Fibroblast of lung (primary cell): ENCODE results near the gene CDK13. TPM values are rescaled to one million over a fixed set of nuclear protein-coding genes. Genes with fewer than 3 reads are reported as not detected.
"Not testable (repeated sequence)": the region's sequence is repeated elsewhere in the genome, so short reads cannot be mapped to it uniquely, and the experiment has no call there.

ENCODE experiments used
- DNase-seq, 2 donors: peaks; one replicate each; pipeline versions ENCODE4 v3.0.0 to v3.0.0-alpha.2; 2010; ENCODE audit warnings: low read depth in 2 of 2
- H2AFZ ChIP-seq: 2 replicates; pipeline ENCODE4 v1.5.1; 2012; ENCODE audit warnings: low read length, control low read depth, inconsistent platforms
- H3K27ac ChIP-seq: 2 replicates; pipeline ENCODE4 v1.5.1; 2011; ENCODE audit warnings: low read length, control low read depth; ENCODE audit not compliant: insufficient read depth
- H3K27me3 ChIP-seq: 2 replicates; pipeline ENCODE4 v1.5.1; 2011; ENCODE audit warnings: mild to moderate bottlenecking, low read length; ENCODE audit not compliant: control insufficient read depth, insufficient read depth
- H3K36me3 ChIP-seq: 2 replicates; pipeline ENCODE4 v1.5.1; 2011; ENCODE audit warnings: low read length; ENCODE audit not compliant: control insufficient read depth, insufficient read depth
- H3K4me1 ChIP-seq: 2 replicates; pipeline ENCODE4 v1.5.1; 2011; ENCODE audit warnings: low read length; ENCODE audit not compliant: control insufficient read depth, insufficient read depth; ENCODE audit errors: extremely low read depth
- H3K4me2 ChIP-seq: 2 replicates; pipeline ENCODE4 v1.5.1; 2011; ENCODE audit warnings: low read length, control low read depth; ENCODE audit not compliant: insufficient read depth; ENCODE audit errors: extremely low read depth
- H3K4me3 ChIP-seq, 4 experiments: fragments of 200-600 bp in 1 of 4; sonication (generic) in 1 of 4; replicated peaks in 1 of 4; 2 replicates each; pipeline ENCODE4 v1.5.1; 2011 to 2016; ENCODE audit warnings: low read length in 4 of 4, low read depth in 3 of 4, mild to moderate bottlenecking in 3 of 4, control low read depth in 2 of 4, inconsistent platforms in 1 of 4, mixed read lengths in 1 of 4; ENCODE audit not compliant: insufficient read depth in 1 of 4; ENCODE audit errors: control extremely low read depth in 1 of 4
- H3K79me2 ChIP-seq: 2 replicates; pipeline ENCODE4 v1.5.1; 2012; ENCODE audit warnings: mild to moderate bottlenecking, low read length, inconsistent platforms; ENCODE audit not compliant: control insufficient read depth, insufficient read depth
- H3K9ac ChIP-seq: 2 replicates; pipeline ENCODE4 v1.5.1; 2011; ENCODE audit warnings: mild to moderate bottlenecking, low read length, control low read depth; ENCODE audit not compliant: insufficient read depth
- H3K9me3 ChIP-seq: 2 replicates; pipeline ENCODE4 v1.5.1; 2012; ENCODE audit warnings: low read depth, low read length; ENCODE audit not compliant: control insufficient read depth, insufficient read depth
- H4K20me1 ChIP-seq: 2 replicates; pipeline ENCODE4 v1.5.1; 2011; ENCODE audit warnings: low read length; ENCODE audit not compliant: control insufficient read depth, insufficient read depth; ENCODE audit errors: extremely low read depth
- EZH2 ChIP-seq: IDR thresholded peaks from 2 replicates; pipeline ENCODE4 v1.5.1; 2012; ENCODE audit warnings: low read length, control low read depth, mild to moderate bottlenecking; ENCODE audit errors: missing control alignments
- polyA plus RNA-seq, 2 donors: library from polyadenylated mRNA; depleted of rRNA in 1 of 2; stranded (reverse) in 1 of 2; unstranded in 1 of 2; fragments of >200 nt; gene quantifications; 2 replicates each; pipeline ENCODE4 v1.2.1, GENCODE V29; 2011 to 2012; ENCODE audit warnings: missing spikeins in 1 of 2
- total RNA-seq: library from RNA; depleted of rRNA; stranded (reverse); fragments of >200 nt; gene quantifications from 2 replicates; pipeline ENCODE4 v1.2.1, GENCODE V29; 2014
- TF ChIP-seq, protein P1 (sequence below), 2 donors: IDR thresholded peaks in 1 of 2; conservative IDR thresholded peaks in 1 of 2; 1 replicate in 1 of 2; 2 replicates in 1 of 2; pipeline ENCODE4 v1.5.1; 2011 to 2012; ENCODE audit warnings: low read length in 2 of 2, control low read depth in 1 of 2, inconsistent platforms in 1 of 2, low read depth in 1 of 2, mild to moderate bottlenecking in 1 of 2

CDK13 gene
- total and polyA plus RNA-seq, 2 donors (not counting 1 experiment from before 2014, with no cell fraction given) = 35.3 to 76.8 TPM

DNA sequence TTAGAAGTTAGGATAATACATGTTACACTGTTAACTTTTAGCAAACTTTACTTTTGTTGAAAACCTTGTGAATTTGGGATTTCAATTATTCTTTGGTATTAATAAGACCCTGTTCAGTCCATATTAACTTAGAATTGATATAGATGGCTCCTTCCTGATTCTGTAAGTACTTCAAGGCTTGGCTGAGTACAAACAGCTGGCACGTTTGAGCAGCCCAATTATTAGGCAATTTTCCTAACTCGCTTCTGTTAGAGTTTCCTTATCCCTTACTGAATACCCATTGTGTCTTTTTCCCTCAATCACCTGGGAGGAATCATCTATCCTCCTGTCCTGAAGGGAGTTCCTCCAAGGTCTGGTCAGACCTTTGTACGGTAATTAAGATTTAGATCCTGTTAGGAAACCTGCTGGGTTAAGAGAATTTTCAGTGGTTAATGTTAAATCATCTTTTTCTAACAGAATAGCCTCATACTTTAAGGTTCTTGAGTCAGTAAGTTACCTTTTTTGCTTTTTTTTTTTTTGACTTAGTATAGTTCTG, 195.6 kb downstream of the CDK13 start:
- H3K4me3 ChIP-seq, H3K27me3 ChIP-seq, H3K9me3 ChIP-seq, H3K9ac ChIP-seq, H3K79me2 ChIP-seq, H3K36me3 ChIP-seq, H2AFZ ChIP-seq, H3K27ac ChIP-seq, H3K4me2 ChIP-seq, H3K4me1 ChIP-seq, H4K20me1 ChIP-seq: not testable (repeated sequence)
- DNase-seq = peak in 1 of 2 donors; percentile 32

DNA sequence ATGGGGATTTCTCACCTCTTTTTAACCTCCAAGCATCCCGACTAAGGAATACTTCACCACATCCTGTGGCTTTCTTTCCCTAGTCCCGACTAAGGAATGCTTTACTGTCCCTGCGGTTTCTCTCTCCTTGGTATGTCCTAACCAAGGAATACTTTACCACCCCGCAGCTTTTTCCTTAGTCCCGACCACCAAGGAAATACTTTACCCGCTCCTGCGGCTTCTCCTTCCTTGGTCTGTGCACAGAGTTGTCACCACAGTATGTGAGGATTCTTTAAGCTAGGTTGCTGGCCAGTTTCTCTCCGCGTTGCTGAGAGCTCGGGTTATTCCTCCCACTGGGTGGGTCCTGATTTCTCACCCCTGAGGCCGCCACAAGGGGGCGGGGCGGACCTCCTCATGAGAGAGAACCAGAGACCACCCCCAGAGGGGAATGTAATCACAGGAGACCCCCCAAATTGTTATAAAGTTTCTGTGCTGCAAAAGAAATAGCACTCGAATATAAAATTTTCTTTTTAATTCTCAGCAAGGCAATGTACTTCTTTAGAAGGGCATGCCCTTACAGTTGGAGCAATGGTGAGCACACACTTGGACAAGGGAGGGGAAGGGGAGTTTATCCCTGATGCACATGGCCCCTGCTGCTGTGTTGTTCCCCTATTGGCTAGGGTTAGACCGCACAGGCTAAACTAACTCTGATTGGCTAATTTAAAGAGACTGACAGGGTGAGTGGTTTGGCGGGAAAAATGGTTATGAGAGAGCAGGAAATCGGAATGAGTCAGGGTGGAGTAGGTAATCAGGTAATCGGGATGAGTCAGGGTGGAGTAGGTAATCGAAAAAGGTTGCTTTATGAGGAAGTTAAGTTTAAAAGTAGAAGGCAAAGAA, 197.6 kb downstream of the CDK13 start:
- peak in 1 of 2 donors; percentile 69 for DNase-seq
- Histone ChIP-seq H3K4me2 (no peak overlapping the region), H3K79me2 (no peaks in the 10 kb centered on the region), H3K4me1 (no peaks in the 10 kb centered on the region), H4K20me1 (no peaks in the 10 kb centered on the region), H3K27ac (no peak overlapping the region), H3K27me3 (no peaks in the 10 kb centered on the region), H3K9me3 (no peaks in the 10 kb centered on the region), H2AFZ (no peak overlapping the region), H3K36me3 (no peaks in the 10 kb centered on the region), H3K9ac (no peak overlapping the region), H3K4me3 (no peak overlapping the region)
- no peak for TF ChIP-seq EZH2

DNA sequence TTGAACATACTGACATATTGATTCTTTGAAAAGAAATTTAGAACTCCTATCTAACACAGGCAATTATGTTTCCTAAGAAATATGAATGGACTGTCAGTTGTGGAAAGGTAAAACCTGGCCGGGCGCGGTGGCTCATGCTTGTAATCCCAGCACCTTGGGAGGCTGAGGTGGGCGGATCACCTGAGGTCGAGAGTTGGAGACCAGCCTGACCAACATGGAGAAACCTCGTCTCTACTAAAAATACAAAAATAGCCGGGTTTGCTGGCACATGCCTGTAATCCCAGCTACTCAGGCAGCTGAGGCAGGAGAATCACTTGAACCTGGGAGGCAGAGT, 198.2 kb downstream of the CDK13 start:
- not testable (repeated sequence) for H3K79me2 ChIP-seq, H3K27me3 ChIP-seq, H3K36me3 ChIP-seq, H2AFZ ChIP-seq, H3K4me2 ChIP-seq, H3K9me3 ChIP-seq, H3K4me1 ChIP-seq, H4K20me1 ChIP-seq, H3K9ac ChIP-seq, H3K4me3 ChIP-seq, DNase-seq, H3K27ac ChIP-seq

DNA sequence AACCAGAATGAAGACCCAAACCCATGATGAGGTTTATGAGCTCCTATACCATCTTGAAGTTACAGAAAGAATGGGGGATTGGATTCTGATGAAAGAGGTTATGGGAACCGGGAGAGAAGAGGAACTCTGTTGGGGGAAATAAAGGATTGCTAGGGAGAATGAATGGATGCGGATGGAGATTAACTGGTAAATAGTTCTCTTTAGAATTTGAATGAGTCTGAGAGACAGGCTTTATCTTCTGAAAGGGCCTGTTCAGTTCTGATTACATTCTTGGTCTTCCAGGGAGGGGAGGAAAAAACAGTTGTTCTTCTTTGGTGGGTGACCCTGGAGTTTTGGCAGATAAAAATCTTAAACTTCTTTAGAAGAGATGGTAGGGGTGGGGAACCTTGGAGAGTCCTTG, 198.6 kb downstream of the CDK13 start:
- Histone ChIP-seq H3K4me2 (no peak overlapping the region), H3K4me3 (no peak overlapping the region), H3K36me3 (no peaks in the 10 kb centered on the region), H3K4me1 (no peaks in the 10 kb centered on the region), H3K79me2 (no peaks in the 10 kb centered on the region), H2AFZ (no peak overlapping the region), H3K9ac (no peak overlapping the region), H3K27ac (no peak overlapping the region), H4K20me1 (no peaks in the 10 kb centered on the region), H3K9me3 (no peaks in the 10 kb centered on the region), H3K27me3 (no peaks in the 10 kb centered on the region)
- no peak for TF ChIP-seq EZH2
- TF ChIP-seq, protein P1, sequence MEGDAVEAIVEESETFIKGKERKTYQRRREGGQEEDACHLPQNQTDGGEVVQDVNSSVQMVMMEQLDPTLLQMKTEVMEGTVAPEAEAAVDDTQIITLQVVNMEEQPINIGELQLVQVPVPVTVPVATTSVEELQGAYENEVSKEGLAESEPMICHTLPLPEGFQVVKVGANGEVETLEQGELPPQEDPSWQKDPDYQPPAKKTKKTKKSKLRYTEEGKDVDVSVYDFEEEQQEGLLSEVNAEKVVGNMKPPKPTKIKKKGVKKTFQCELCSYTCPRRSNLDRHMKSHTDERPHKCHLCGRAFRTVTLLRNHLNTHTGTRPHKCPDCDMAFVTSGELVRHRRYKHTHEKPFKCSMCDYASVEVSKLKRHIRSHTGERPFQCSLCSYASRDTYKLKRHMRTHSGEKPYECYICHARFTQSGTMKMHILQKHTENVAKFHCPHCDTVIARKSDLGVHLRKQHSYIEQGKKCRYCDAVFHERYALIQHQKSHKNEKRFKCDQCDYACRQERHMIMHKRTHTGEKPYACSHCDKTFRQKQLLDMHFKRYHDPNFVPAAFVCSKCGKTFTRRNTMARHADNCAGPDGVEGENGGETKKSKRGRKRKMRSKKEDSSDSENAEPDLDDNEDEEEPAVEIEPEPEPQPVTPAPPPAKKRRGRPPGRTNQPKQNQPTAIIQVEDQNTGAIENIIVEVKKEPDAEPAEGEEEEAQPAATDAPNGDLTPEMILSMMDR (conservative IDR thresholded peaks at IDR 0.05 in 1 of 2, IDR thresholded peaks at IDR 0.05 in 1 of 2; ENCODE audit: low read depth in 1 of 2, low read length in 2 of 2) = no peak
- no peak for DNase-seq

Other genes starting within 250 kb of the CDK13 start
- gene MPLKIP, start 184.4 kb downstream of the CDK13 start, total RNA-seq = 14.6 and 22.8 TPM in 2 replicates
- 19.9 and 22.6 TPM in 2 replicates for gene MPLKIP, start 184.4 kb downstream of the CDK13 start, polyA plus RNA-seq
- gene SUGCT, start 184.7 kb downstream of the CDK13 start, total RNA-seq = 6.7 and 16.5 TPM in 2 replicates
- 5.5 and 8.4 TPM in 2 replicates for gene SUGCT, start 184.7 kb downstream of the CDK13 start, polyA plus RNA-seq